NOMO-1 treated with dmso at 0.1 percent for 144 hours (cell line): Measurements from ENCODE around the gene CTU2.

Experiments used
- DNase-seq: peaks from one replicate; lab custom pipeline; 2025; ENCODE audit not compliant: unreplicated experiment; lab: John Stamatoyannopoulos, UW

Gene CTU2

GRCh38 chr16:88759976-88760350 lies 53.7 kb downstream of the CTU2 start:
- DNase-seq: no peak

GRCh38 chr16:88760424-88761142 lies 54.3 kb downstream of the CTU2 start:
- DNase-seq: no peak

GRCh38 chr16:88761143-88761534 lies 54.8 kb downstream of the CTU2 start:
- DNase-seq: no peak

- no peak for DNase-seq
These were observed 55.5 kb downstream of the CTU2 start for GRCh38 chr16:88761830-88762229.

GRCh38 chr16:88762258-88762870 lies 56.1 kb downstream of the CTU2 start:
- DNase-seq: no peak

GRCh38 chr16:88762941-88763340 lies 56.6 kb downstream of the CTU2 start:
- DNase-seq: no peak

GRCh38 chr16:88763502-88764053 lies 57.3 kb downstream of the CTU2 start:
- no peak for DNase-seq

- DNase-seq: no peak
These were observed 57.8 kb downstream of the CTU2 start for GRCh38 chr16:88764080-88764479.

GRCh38 chr16:88764913-88765349 lies 58.6 kb downstream of the CTU2 start:
- DNase-seq: no peak
